Upper lobe of left lung (tissue), 4 donors: ENCODE results near the gene HMGXB3.

Experiments used
- CTCF ChIP-seq, 6 experiments: fragments of 450-650 bp in 4 of 6; fragments of 200-600 bp in 2 of 6; sonication (generic) in 2 of 6; IDR thresholded peaks; one replicate each; pipeline ENCODE4 v1.5.1; 2016 to 2019; ENCODE audit warnings: antibody characterized with exemption in 6 of 6
- EP300 ChIP-seq, 4 donors: sonication (generic); formaldehyde crosslinking; IDR thresholded peaks; one replicate each; pipeline ENCODE4 v1.5.1; 2017; ENCODE audit warnings: antibody characterized with exemption in 4 of 4, control low read depth in 2 of 4
- POLR2A ChIP-seq, 4 donors: fragments of 450-650 bp; IDR thresholded peaks; one replicate each; pipeline ENCODE4 v1.5.1; 2016 to 2017; ENCODE audit warnings: antibody characterized with exemption in 4 of 4, mild to moderate bottlenecking in 2 of 4
- POLR2AphosphoS5 ChIP-seq, 2 donors: sonication (generic); formaldehyde crosslinking; IDR thresholded peaks; one replicate each; pipeline ENCODE4 v1.5.1; 2017; ENCODE audit warnings: antibody characterized with exemption in 2 of 2

GRCh38 chr5:149981206-149981605 lies 19.3 kb upstream of the HMGXB3 start:
- TF ChIP-seq CTCF (IDR thresholded peaks at IDR 0.05) (no peak), POLR2A (IDR thresholded peaks at IDR 0.05) (no peak), POLR2AphosphoS5 (IDR thresholded peaks at IDR 0.05) (no peak), EP300 (IDR thresholded peaks at IDR 0.05) (no peak)
